Measurements from ENCODE around the gene RAB6B. TPM values are rescaled to one million over a fixed set of nuclear protein-coding genes. Genes with fewer than 3 reads are reported as not detected.

The RAB6B gene
- polyA plus RNA-seq, 1 experiment = 2.2 TPM

- no peak for TF ChIP-seq CTCF (IDR thresholded peaks at IDR 0.05; ENCODE audit: low read depth, low read length)
- ChIA-PET CTCF (no interaction called here), POLR2A (no interaction called here)
- no peak overlapping the region for H3K4me3 ChIP-seq (ENCODE audit: low read depth, low read length)
- no peaks in the 10 kb centered on the region for H3K9me3 ChIP-seq (ENCODE audit: control insufficient read depth, insufficient read depth, low read length)
- no peak overlapping the region for H3K27ac ChIP-seq (ENCODE audit: low read depth, low read length)
- DNase-seq (ENCODE audit: low read depth, low spot score) = no peak
- H3K27me3 ChIP-seq (ENCODE audit: control insufficient read depth, insufficient read depth, low read length) = peaks cover 10% of the 10 kb centered on the region
These were observed 54.5 kb downstream of the RAB6B start for GRCh38 chr3:133841196-133841595.

- no peak for TF ChIP-seq CTCF (IDR thresholded peaks at IDR 0.05; ENCODE audit: low read depth, low read length)
- Histone ChIP-seq H3K9me3 (ENCODE audit: control insufficient read depth, insufficient read depth, low read length) (no peaks in the 10 kb centered on the region), H3K27me3 (ENCODE audit: control insufficient read depth, insufficient read depth, low read length) (peaks cover 10% of the 10 kb centered on the region), H3K4me3 (ENCODE audit: low read depth, low read length) (no peak overlapping the region), H3K27ac (ENCODE audit: low read depth, low read length) (no peak overlapping the region)
- POLR2A ChIA-PET = no interaction called here
- CTCF ChIA-PET = no interaction called here
- no peak for DNase-seq (ENCODE audit: low read depth, low spot score)
These were observed 54.9 kb downstream of the RAB6B start for GRCh38 chr3:133840767-133841166.

GRCh38 chr3:133840055-133840737 lies 55.5 kb downstream of the RAB6B start:
- ChIA-PET CTCF (no interaction called here), POLR2A (no interaction called here)
- TF ChIP-seq CTCF (IDR thresholded peaks at IDR 0.05; ENCODE audit: low read depth, low read length) = no peak
- no peaks in the 10 kb centered on the region for H3K9me3 ChIP-seq (ENCODE audit: control insufficient read depth, insufficient read depth, low read length)
- peaks cover 8% of the 10 kb centered on the region for H3K27me3 ChIP-seq (ENCODE audit: control insufficient read depth, insufficient read depth, low read length)
- no peak for DNase-seq (ENCODE audit: low read depth, low spot score)
- H3K27ac ChIP-seq (ENCODE audit: low read depth, low read length) = no peak overlapping the region
- no peak overlapping the region for H3K4me3 ChIP-seq (ENCODE audit: low read depth, low read length)

- Histone ChIP-seq H3K27me3 (ENCODE audit: control insufficient read depth, insufficient read depth, low read length) (peaks cover 7% of the 10 kb centered on the region), H3K9me3 (ENCODE audit: control insufficient read depth, insufficient read depth, low read length) (no peaks in the 10 kb centered on the region), H3K4me3 (ENCODE audit: low read depth, low read length) (no peak overlapping the region), H3K27ac (ENCODE audit: low read depth, low read length) (no peak overlapping the region)
- POLR2A ChIA-PET = no interaction called here
- no peak for DNase-seq (ENCODE audit: low read depth, low spot score)
- CTCF ChIA-PET = no interaction called here
- no peak for TF ChIP-seq CTCF (IDR thresholded peaks at IDR 0.05; ENCODE audit: low read depth, low read length)
These were observed 56.5 kb downstream of the RAB6B start for GRCh38 chr3:133838916-133839800.

- Histone ChIP-seq H3K27me3 (ENCODE audit: control insufficient read depth, insufficient read depth, low read length) (peaks cover 7% of the 10 kb centered on the region), H3K4me3 (ENCODE audit: low read depth, low read length) (no peak overlapping the region), H3K27ac (ENCODE audit: low read depth, low read length) (no peak overlapping the region), H3K9me3 (ENCODE audit: control insufficient read depth, insufficient read depth, low read length) (no peaks in the 10 kb centered on the region)
- POLR2A ChIA-PET = no interaction called here
- DNase-seq (ENCODE audit: low read depth, low spot score) = no peak
- no peak for TF ChIP-seq CTCF (IDR thresholded peaks at IDR 0.05; ENCODE audit: low read depth, low read length)
- CTCF ChIA-PET = interaction anchor here (0.5 kb wide), 1 partner anchor 20 kb away, joined by 3 read pairs; no protein-coding TSS in a partner anchor
These were observed 57.3 kb downstream of the RAB6B start for GRCh38 chr3:133838296-133838789.
